SU-DHL-6 (cell line): ENCODE measurements around the gene GRAP.

Experiments
- H2AFZ ChIP-seq: fragments of 200-600 bp; sonication (generic); 2 replicates; pipeline ENCODE4 v1.6.1; 2014; ENCODE audit warnings: low read depth, mild to moderate bottlenecking, moderate library complexity, mixed read lengths, antibody characterized with exemption, low read length; ENCODE audit not compliant: severe bottlenecking
- H3F3A ChIP-seq: fragments of 200-600 bp; shearing (Covaris generic); 2 replicates; pipeline ENCODE4 v1.6.0; 2016; ENCODE audit warnings: antibody characterized with exemption, mild to moderate bottlenecking; ENCODE audit not compliant: insufficient read depth
- H3K27ac ChIP-seq: fragments of 200-600 bp; sonication (generic); 2 replicates; pipeline ENCODE4 v1.5.1; 2016; ENCODE audit warnings: low read depth, mild to moderate bottlenecking, low read length, moderate library complexity, mixed read lengths
- H3K27me3 ChIP-seq: fragments of 200-600 bp; sonication (generic), shearing (Covaris generic); 2 replicates; pipeline ENCODE4 v1.6.0; 2014; ENCODE audit warnings: mild to moderate bottlenecking, low read length
- H3K36me3 ChIP-seq: fragments of 200-600 bp; sonication (generic); 2 replicates; pipeline ENCODE4 v1.6.1; 2014; ENCODE audit warnings: mild to moderate bottlenecking, low read length, mixed read lengths
- H3K4me2 ChIP-seq: fragments of 300-600, 200-600 bp; shearing (Covaris generic), sonication (generic); 2 replicates; pipeline ENCODE4 v1.6.0; 2014; ENCODE audit warnings: low read length, low read depth, mild to moderate bottlenecking; ENCODE audit not compliant: poor library complexity, severe bottlenecking
- H3K4me3 ChIP-seq: fragments of 200-600 bp; sonication (generic); 2 replicates; pipeline ENCODE4 v1.5.1; 2014; ENCODE audit warnings: antibody characterized with exemption, low read length, mild to moderate bottlenecking, mixed read lengths; ENCODE audit not compliant: insufficient read depth, poor library complexity, severe bottlenecking
- H3K79me2 ChIP-seq: fragments of 200-600 bp; sonication (generic); 2 replicates; pipeline ENCODE4 v1.6.1; 2014; ENCODE audit warnings: mild to moderate bottlenecking, low read length, moderate library complexity; ENCODE audit not compliant: insufficient read depth
- H3K9ac ChIP-seq: fragments of 200-600 bp; sonication (generic); 2 replicates; pipeline ENCODE4 v1.7.0; 2014; ENCODE audit warnings: mild to moderate bottlenecking, low read length
- H3K9me2 ChIP-seq: fragments of 200-600 bp; sonication (generic); replicated peaks from 2 replicates; pipeline ENCODE4 v1.6.1; 2014; ENCODE audit warnings: low read length; ENCODE audit not compliant: insufficient read depth
- H3K9me3 ChIP-seq: fragments of 200-600 bp; sonication (generic); 2 replicates; pipeline ENCODE4 v1.6.1; 2014; ENCODE audit warnings: low read length, mixed read lengths; ENCODE audit not compliant: insufficient read depth
- H4K20me1 ChIP-seq: fragments of 200-600 bp; sonication (generic); 2 replicates; pipeline ENCODE4 v1.6.1; 2014; ENCODE audit warnings: low read depth, mild to moderate bottlenecking, antibody characterized with exemption, low read length, moderate library complexity, mixed read lengths
- CTCF ChIP-seq: fragments of 200-600 bp; sonication (generic); IDR thresholded peaks from one replicate; pipeline ENCODE4 v1.5.1; 2017; ENCODE audit warnings: antibody characterized with exemption, mild to moderate bottlenecking, low read length, moderate library complexity; ENCODE audit not compliant: insufficient read depth, poor library complexity, severe bottlenecking
- EZH2phosphoT487 ChIP-seq: fragments of 200-600 bp; sonication (generic), shearing (Covaris generic); conservative IDR thresholded peaks from 2 replicates; pipeline ENCODE4 v1.6.1; 2018; ENCODE audit warnings: mild to moderate bottlenecking, antibody characterized with exemption, low read length, moderate library complexity, mixed read lengths

GRAP gene

DNA sequence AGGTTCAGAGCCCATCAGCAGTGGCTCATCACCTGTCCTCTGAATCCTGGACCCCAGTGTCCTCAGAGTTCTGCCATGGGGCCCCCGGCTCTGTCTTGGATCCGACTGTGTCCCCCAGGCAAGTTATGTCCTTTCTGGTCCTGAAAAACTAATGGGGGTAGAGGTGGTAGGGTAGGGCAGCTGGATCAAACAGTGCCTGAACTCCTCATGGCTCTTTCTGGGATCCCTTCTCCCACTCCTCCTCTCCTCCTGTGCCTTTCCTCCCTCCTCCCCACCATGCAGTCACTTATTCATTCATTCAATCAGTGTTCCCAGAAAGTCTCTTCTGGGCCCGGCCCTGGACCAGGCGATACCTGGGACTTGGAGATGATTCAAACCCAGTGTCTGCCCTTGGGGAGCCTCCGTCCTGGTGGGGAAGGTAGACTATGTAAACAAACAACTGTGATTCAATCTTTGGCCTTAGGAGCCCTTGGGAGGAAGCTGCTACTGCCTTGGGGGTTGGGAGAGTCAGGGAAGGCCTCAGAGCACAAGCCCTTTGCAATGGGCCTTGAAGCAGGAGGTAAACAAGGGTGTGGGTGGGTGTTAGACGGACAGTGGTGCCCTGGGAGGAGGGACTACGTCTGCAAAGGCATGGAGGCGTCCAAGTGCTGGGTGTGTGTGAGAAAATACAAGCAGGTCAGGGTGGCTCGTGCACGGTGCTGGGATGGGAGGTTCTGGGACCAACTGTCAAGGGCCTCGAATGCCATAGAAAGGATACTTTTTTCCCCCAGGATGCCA lies 35.8 kb downstream of the GRAP start:
- H3K9ac ChIP-seq: no peak overlapping the region
- no peak overlapping the region for H3K4me3 ChIP-seq
- TF ChIP-seq CTCF (no peak), EZH2phosphoT487 (no peak)
- H3K27me3 ChIP-seq: no peaks in the 10 kb centered on the region
- no peaks in the 10 kb centered on the region for H3K9me2 ChIP-seq
- no peaks in the 10 kb centered on the region for H3K79me2 ChIP-seq
- H4K20me1 ChIP-seq: no peaks in the 10 kb centered on the region
- H3K9me3 ChIP-seq: no peaks in the 10 kb centered on the region
- H3K4me2 ChIP-seq: no peak overlapping the region
- H3K36me3 ChIP-seq: no peaks in the 10 kb centered on the region
- no peak overlapping the region for H3K27ac ChIP-seq
- H2AFZ ChIP-seq: no peak overlapping the region
- H3F3A ChIP-seq: peaks cover 2% of the 10 kb centered on the region; the same call in 1 of the 2 replicates

DNA sequence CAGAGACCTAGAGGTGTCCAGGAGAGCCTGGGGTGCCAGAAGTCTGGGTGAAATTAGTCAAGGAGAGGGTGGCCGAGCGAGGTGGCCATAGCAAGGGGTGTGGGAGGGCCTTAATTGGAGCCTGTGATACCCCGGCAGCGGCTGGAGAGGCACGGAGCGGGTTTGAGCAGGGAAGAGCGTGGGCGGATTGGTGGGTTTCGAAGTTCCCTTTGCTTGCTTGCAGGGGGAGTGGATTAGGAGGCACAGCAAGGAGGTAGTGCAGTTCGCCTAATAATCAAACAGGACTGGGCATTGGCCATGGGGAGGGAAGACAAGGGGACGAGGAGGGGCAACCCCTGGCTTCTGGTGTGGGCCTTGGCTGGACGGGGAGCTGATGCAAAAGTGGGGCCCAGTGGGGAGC lies 36.8 kb downstream of the GRAP start:
- no peaks in the 10 kb centered on the region for H3K36me3 ChIP-seq
- no peak overlapping the region for H3K9ac ChIP-seq
- H3K27me3 ChIP-seq: no peaks in the 10 kb centered on the region
- H3K79me2 ChIP-seq: no peaks in the 10 kb centered on the region
- no peaks in the 10 kb centered on the region for H3K9me3 ChIP-seq
- no peak overlapping the region for H2AFZ ChIP-seq
- no peaks in the 10 kb centered on the region for H4K20me1 ChIP-seq
- no peak overlapping the region for H3K4me2 ChIP-seq
- H3F3A ChIP-seq: peaks cover 8% of the 10 kb centered on the region; the same call in 1 of the 2 replicates
- TF ChIP-seq EZH2phosphoT487: no peak
- no peak for TF ChIP-seq CTCF
- no peaks in the 10 kb centered on the region for H3K9me2 ChIP-seq
- H3K27ac ChIP-seq: no peak overlapping the region
- no peak overlapping the region for H3K4me3 ChIP-seq

DNA sequence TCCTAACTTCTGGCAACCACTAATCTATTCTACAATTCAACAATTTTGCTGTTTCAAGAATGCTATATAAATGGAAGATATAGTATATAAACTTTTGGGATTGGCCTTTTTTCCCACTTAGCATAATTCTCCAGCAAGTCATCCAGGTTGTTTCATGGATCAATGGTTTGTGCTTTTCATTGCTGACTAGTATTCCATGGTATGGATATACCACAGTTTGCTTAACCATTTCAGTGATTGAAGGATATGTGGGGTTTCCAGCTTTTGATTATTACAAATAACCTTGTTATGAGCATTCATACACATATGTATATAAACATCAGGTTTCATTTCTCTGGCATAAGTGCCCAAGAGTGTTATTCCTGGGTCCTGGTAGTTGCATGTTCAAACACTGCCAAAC lies 40.1 kb downstream of the GRAP start:
- no peaks in the 10 kb centered on the region for H3K9me2 ChIP-seq
- no peak overlapping the region for H2AFZ ChIP-seq
- no peak overlapping the region for H3K4me2 ChIP-seq
- no peaks in the 10 kb centered on the region for H3K9me3 ChIP-seq
- TF ChIP-seq EZH2phosphoT487 (no peak), CTCF (no peak)
- no peak overlapping the region for H3K27ac ChIP-seq
- H3K4me3 ChIP-seq: no peak overlapping the region
- H3K27me3 ChIP-seq: no peaks in the 10 kb centered on the region
- H3F3A ChIP-seq: peaks cover 9% of the 10 kb centered on the region; the same call in 1 of the 2 replicates
- no peak overlapping the region for H3K9ac ChIP-seq
- peaks cover 13% of the 10 kb centered on the region; the same call in 1 of the 2 replicates for H3K79me2 ChIP-seq
- H3K36me3 ChIP-seq: no peaks in the 10 kb centered on the region
- H4K20me1 ChIP-seq: no peaks in the 10 kb centered on the region
